AG10803 (cell line): ENCODE measurements around the gene TBXA2R.

Experiments used
- DNase-seq: peaks from one replicate; pipeline ENCODE4 v3.0.0; 2010; ENCODE audit warnings: low read depth
- H3K4me3 ChIP-seq: 2 replicates; pipeline ENCODE4 v1.5.1; 2011; ENCODE audit warnings: mild to moderate bottlenecking, low read length, control low read depth
- TF ChIP-seq, protein P1 (sequence below): conservative IDR thresholded peaks from 2 replicates; pipeline ENCODE4 v1.5.1; 2011; ENCODE audit warnings: mild to moderate bottlenecking, low read length, control low read depth, inconsistent platforms

The TBXA2R gene

DNA sequence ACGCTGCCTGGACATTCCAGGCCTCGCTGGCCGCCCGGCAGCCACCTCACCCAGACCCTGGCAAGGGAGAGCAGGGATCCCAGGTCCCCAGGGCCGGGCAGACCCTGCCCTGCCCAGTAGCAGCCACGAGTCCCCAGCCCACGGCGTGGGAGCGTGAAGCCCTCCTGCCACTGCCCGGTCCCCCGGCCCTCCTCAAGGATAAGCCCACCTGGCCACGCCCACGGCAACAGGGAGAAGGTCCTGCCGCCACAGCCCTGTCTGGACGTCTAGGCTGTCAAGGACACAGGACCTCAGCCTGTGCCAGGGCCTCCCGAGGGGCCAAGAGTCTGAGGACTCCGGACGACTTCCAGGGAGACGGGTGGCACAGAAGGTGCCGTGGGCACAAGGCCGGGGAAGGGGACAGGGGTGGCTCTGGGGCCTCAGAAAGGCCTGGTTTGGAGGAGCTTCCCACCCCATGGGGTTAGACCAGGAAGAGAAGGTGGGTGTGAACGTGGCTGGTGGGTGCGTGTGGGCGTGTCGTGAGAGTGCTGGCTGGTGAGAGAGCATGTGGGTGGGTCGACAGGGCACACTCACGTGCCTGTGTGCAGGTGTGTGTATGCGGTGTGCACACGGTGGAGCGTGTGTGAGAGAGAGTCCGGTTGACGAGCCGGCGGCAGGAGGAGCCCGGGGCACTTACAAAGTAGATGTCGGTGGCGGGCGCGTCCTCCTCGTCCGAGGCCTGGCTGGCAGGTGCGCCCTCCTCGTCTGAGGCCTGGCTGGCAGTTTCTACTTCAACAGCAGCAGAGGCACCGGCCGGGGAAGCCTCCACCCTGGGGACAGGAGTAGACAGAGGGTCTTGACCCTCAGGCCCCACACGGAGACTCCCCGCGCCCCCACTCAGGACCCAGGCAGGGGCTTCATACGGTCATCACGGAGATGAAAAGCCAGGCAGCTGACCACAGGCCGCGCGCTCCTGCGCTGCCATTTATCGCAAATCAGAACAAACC lies 31.8 kb upstream of the TBXA2R start:
- TF ChIP-seq, protein P1, sequence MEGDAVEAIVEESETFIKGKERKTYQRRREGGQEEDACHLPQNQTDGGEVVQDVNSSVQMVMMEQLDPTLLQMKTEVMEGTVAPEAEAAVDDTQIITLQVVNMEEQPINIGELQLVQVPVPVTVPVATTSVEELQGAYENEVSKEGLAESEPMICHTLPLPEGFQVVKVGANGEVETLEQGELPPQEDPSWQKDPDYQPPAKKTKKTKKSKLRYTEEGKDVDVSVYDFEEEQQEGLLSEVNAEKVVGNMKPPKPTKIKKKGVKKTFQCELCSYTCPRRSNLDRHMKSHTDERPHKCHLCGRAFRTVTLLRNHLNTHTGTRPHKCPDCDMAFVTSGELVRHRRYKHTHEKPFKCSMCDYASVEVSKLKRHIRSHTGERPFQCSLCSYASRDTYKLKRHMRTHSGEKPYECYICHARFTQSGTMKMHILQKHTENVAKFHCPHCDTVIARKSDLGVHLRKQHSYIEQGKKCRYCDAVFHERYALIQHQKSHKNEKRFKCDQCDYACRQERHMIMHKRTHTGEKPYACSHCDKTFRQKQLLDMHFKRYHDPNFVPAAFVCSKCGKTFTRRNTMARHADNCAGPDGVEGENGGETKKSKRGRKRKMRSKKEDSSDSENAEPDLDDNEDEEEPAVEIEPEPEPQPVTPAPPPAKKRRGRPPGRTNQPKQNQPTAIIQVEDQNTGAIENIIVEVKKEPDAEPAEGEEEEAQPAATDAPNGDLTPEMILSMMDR = no peak
- no peak for DNase-seq
- H3K4me3 ChIP-seq = no peak overlapping the region

DNA sequence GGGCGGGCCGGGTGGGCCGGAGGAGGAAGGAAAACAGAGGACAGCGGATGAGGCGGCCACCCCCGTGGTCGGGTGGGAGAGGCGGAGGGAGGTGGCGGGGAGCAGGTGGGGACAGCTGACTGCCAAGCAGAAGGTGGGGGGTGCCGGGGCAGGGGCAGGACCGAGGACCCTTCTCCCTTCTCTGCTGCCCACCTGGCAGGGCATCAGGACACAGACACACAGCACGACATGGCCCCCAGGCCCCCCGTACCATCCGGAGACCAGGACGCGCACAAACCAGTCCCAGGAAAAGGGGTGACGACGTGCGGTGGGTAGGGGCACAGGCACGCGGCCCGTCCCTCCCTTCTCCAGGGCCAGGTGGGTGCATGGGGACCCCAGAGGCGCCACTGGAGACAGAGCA lies 30.9 kb upstream of the TBXA2R start:
- TF ChIP-seq, protein P1 = no peak
- DNase-seq = no peak
- H3K4me3 ChIP-seq = no peak overlapping the region

DNA sequence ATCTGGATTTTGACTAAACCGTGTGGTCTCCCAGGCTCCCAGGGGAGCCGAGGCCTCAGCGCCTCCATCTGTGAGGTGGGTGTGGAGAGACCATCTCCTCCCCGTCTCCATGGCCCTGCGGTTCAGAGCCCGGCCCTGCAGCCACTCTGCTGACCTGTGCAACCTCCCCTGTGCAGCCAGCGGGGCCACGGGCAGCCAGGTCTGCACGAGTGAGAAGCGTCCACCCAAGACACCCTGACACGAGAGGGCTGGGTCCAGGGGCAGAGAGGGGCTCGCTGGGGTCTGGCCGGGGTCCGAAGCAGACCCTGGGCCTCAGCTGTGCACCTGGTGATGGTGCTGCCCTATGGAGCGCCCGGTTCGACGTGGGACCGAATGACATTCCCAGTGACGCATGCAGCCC lies 30.3 kb upstream of the TBXA2R start:
- TF ChIP-seq, protein P1 = no peak
- no peak for DNase-seq
- H3K4me3 ChIP-seq = no peak overlapping the region

DNA sequence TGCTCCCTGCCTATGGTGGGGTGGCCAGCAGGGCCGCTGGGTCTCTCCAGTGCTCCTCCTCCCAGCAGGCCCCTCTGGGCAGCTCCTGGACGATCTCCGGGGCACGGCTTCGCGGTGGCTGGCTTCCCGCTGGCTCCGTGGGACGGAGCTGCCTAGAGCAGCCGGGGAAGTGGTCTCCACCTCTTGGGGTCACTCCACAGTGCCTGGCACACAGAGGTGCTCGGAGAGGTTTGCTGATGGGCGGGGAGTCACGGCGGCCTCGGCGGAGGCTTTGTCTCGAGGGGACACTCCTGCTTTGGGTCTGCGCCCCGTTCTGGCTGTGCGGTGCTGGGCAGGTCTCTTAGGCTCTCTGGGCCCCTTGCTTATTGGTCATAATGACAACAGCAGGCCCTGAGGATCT lies 29.8 kb upstream of the TBXA2R start:
- DNase-seq = no peak
- TF ChIP-seq, protein P1 = no peak
- H3K4me3 ChIP-seq = no peak overlapping the region

DNA sequence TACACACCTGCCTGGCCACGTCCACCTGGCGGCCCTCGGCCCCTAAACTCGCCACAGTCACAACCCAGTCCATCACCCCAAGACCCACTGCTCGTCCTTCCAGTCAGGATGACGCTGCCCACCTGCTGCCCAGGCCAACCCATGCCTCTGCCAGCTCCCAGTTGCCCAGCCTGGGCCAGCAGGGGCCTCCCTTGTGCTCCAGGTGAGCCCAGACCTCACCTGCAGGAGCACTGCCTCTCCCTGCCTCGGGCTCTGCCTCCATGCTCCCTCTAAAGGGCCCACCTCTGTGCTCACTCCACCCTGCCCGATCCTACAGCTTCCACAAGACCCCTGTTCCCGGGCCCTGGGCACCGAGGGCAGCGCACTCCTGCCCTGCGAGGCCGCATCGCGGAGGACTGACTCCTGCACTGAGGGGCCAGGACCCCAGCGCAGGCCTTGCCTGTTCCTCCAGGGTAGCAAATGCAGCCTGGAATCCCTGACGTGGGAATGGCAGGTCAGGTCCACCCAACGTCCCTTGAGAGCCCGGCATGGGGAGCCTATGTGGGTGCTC lies 27.9 kb upstream of the TBXA2R start:
- no peak overlapping the region for H3K4me3 ChIP-seq
- TF ChIP-seq, protein P1 = no peak
- no peak for DNase-seq

DNA sequence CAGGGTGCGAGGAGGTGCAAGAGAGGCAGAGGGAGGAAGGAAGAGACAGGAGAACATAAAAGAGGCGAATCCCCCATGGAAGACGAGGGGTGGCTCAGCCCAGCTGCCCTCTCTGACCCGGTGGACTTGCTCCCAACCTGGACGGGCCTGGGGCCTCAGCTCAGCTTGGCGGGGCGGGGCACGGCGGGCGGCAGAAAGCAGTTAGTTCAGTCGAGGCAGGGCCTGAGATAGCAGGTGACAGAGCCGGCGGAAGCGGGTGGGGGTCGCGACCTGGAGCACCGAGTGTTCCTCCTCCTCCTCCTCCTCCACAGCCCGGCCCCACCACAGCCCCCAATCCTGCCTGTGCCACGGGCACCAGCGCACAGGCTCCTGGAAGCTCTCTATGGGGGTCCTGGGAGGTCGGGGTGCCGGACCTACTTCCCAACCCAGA lies 26.9 kb upstream of the TBXA2R start:
- H3K4me3 ChIP-seq = no peak overlapping the region
- TF ChIP-seq, protein P1 = no peak
- no peak for DNase-seq
